GM23338 (cell line): ENCODE results near the gene ZHX3. TPM values are rescaled to one million over a fixed set of nuclear protein-coding genes. Genes with fewer than 3 reads are reported as not detected.
A peak's percentile ranks its signal among the peaks of the same experiment; 100 is the strongest.

Source experiments
- ATAC-seq: fragments of 200-7000 bp; cut with Tn5 transposase; 3 replicates; pipeline ENCODE4 v1.9.1; 2020
- DNase-seq: peaks from one replicate; pipeline ENCODE4 v3.0.0-alpha.2; 2015; ENCODE audit warnings: low spot score
- H2AFZ ChIP-seq: fragments of 200-600 bp; sonication (generic); 2 replicates; pipeline ENCODE4 v1.8.0; 2016; ENCODE audit warnings: antibody characterized with exemption, mild to moderate bottlenecking, moderate library complexity
- H3F3A ChIP-seq: fragments of 200-600 bp; sonication (generic); replicated peaks from 2 replicates; pipeline ENCODE4 v1.8.0; 2017; ENCODE audit warnings: antibody characterized with exemption, mixed run types, low read depth
- H3K27ac ChIP-seq: fragments of 200-600 bp; sonication (generic); 2 replicates; pipeline ENCODE4 v1.6.1; 2016; ENCODE audit warnings: low read depth
- H3K27me3 ChIP-seq: fragments of 200-600 bp; sonication (generic); 2 replicates; pipeline ENCODE4 v1.8.0; 2016; ENCODE audit warnings: mild to moderate bottlenecking, mixed run types, moderate library complexity; ENCODE audit not compliant: insufficient read depth
- H3K36me3 ChIP-seq: fragments of 200-600 bp; sonication (generic); 2 replicates; pipeline ENCODE4 v1.8.0; 2016; ENCODE audit warnings: mild to moderate bottlenecking; ENCODE audit not compliant: insufficient read depth
- H3K4me1 ChIP-seq: fragments of 200-600 bp; sonication (generic); 2 replicates; pipeline ENCODE4 v1.8.0; 2016; ENCODE audit warnings: mild to moderate bottlenecking, moderate library complexity; ENCODE audit not compliant: insufficient read depth
- H3K4me2 ChIP-seq: fragments of 200-600 bp; sonication (generic); 2 replicates; pipeline ENCODE4 v1.7.1; 2017; ENCODE audit warnings: mixed run types
- H3K4me3 ChIP-seq: fragments of 200-600 bp; sonication (generic); 2 replicates; pipeline ENCODE4 v1.6.1; 2016; ENCODE audit warnings: mixed run types
- H3K79me2 ChIP-seq: fragments of 200-600 bp; sonication (generic); replicated peaks from 2 replicates; pipeline ENCODE4 v1.8.0; 2017; ENCODE audit warnings: mild to moderate bottlenecking; ENCODE audit not compliant: insufficient read depth
- H3K9me2 ChIP-seq: fragments of 200-600 bp; sonication (generic); 2 replicates; pipeline ENCODE4 v1.8.0; 2017; ENCODE audit not compliant: insufficient read depth
- H4K20me1 ChIP-seq: fragments of 200-600 bp; sonication (generic); replicated peaks from 2 replicates; pipeline ENCODE4 v1.8.0; 2017; ENCODE audit warnings: mild to moderate bottlenecking; ENCODE audit not compliant: insufficient read depth
- H3K27ac Mint-ChIP-seq: 2 replicates; pipeline ENCODE4 v1.8.0; 2020; ENCODE audit warnings: inconsistent platforms, mild to moderate bottlenecking, moderate library complexity, mixed read lengths
- H3K27me3 Mint-ChIP-seq: 3 replicates; pipeline ENCODE4 v1.8.0; 2022; ENCODE audit warnings: low read depth, mild to moderate bottlenecking, moderate library complexity, mixed read lengths, inconsistent platforms; ENCODE audit not compliant: insufficient read depth, poor library complexity
- H3K36me3 Mint-ChIP-seq: 3 replicates; pipeline ENCODE4 v1.8.0; 2021; ENCODE audit warnings: low read depth, mild to moderate bottlenecking, inconsistent platforms, moderate library complexity, mixed read lengths
- H3K4me1 Mint-ChIP-seq: 3 replicates; pipeline ENCODE4 v1.8.0; 2020; ENCODE audit warnings: mild to moderate bottlenecking, inconsistent platforms, mixed read lengths
- H3K4me3 Mint-ChIP-seq: 3 replicates; pipeline ENCODE4 v1.8.0; 2021; ENCODE audit warnings: moderate library complexity, mild to moderate bottlenecking, inconsistent platforms, mixed read lengths
- H3K9me3 Mint-ChIP-seq: 3 replicates; pipeline ENCODE4 v1.8.0; 2020; ENCODE audit warnings: moderate library complexity, mild to moderate bottlenecking, inconsistent platforms, mixed read lengths
- CREB1 ChIP-seq: fragments of 250-450 bp; sonication (Bioruptor Pico); IDR thresholded peaks from 2 replicates; pipeline ENCODE4 v1.5.0; 2020; ENCODE audit warnings: low read depth, mild to moderate bottlenecking, moderate library complexity
- CTCF ChIP-seq, 2 experiments: fragments of 200-600 bp in 1 of 2; sonication (generic) in 1 of 2; conservative IDR thresholded peaks; 2 replicates each; pipeline versions ENCODE4 v1.5.1 to v1.6.1; 2016 to 2017; ENCODE audit warnings: antibody characterized with exemption in 2 of 2, low read depth in 2 of 2, mild to moderate bottlenecking in 2 of 2, moderate library complexity in 1 of 2
- ETS1 ChIP-seq: IDR thresholded peaks from 2 replicates; pipeline ENCODE4 v1.6.1; 2016; ENCODE audit warnings: antibody characterized with exemption
- EZH2 ChIP-seq: fragments of 200-600 bp; sonication (generic); IDR thresholded peaks from one replicate; pipeline ENCODE4 v1.8.0; 2017; ENCODE audit warnings: antibody characterized with exemption, mild to moderate bottlenecking, low read depth; ENCODE audit not compliant: unreplicated experiment
- NANOG ChIP-seq: IDR thresholded peaks from 2 replicates; pipeline ENCODE4 v1.6.1; 2016; ENCODE audit warnings: antibody characterized with exemption, borderline replicate concordance
- POLR2AphosphoS5 ChIP-seq: IDR thresholded peaks from 2 replicates; pipeline ENCODE4 v1.6.1; 2016; ENCODE audit warnings: antibody characterized with exemption, low read depth
- REST ChIP-seq: IDR thresholded peaks from one replicate; pipeline ENCODE4 v1.6.1; 2018; ENCODE audit warnings: antibody characterized with exemption; ENCODE audit not compliant: unreplicated experiment
- STAT1 ChIP-seq: IDR thresholded peaks from one replicate; pipeline ENCODE4 v1.6.1; 2016; ENCODE audit warnings: antibody characterized with exemption; ENCODE audit not compliant: unreplicated experiment
- ZNF114 ChIP-seq: fragments of 250-450 bp; sonication (Bioruptor Pico); IDR thresholded peaks from 2 replicates; pipeline ENCODE4 v1.5.0; 2020; ENCODE audit warnings: mild to moderate bottlenecking, moderate library complexity
- ZNF331 ChIP-seq: fragments of 250-450 bp; sonication (Bioruptor Pico); IDR thresholded peaks from 2 replicates; pipeline ENCODE4 v1.5.0; 2020; ENCODE audit warnings: low read depth, mild to moderate bottlenecking, moderate library complexity
- ZNF462 ChIP-seq: fragments of 250-450 bp; sonication (Bioruptor Pico); IDR thresholded peaks from 2 replicates; pipeline ENCODE4 v1.5.0; 2020; ENCODE audit warnings: mild to moderate bottlenecking, moderate library complexity
- polyA plus RNA-seq: library from polyadenylated mRNA; unstranded; fragments of >200 nt; fragmentation: Nextera tagmentation; extraction: Ambion mirVana; gene quantifications from 2 replicates; pipeline ENCODE4 v1.2.1, GENCODE V29; 2016
- total RNA-seq: library from RNA; depleted of rRNA; stranded (reverse); fragments of >200 nt; shearing (Covaris generic); gene quantifications from 2 replicates; pipeline ENCODE4 v1.2.3, GENCODE V29; 2014

ZHX3 gene
- total and polyA plus RNA-seq, 2 experiments from 2014 or later, result 1.7 to 2.8 TPM

- Mint-ChIP-seq H3K36me3 (no peaks in the 10 kb centered on the region), H3K27me3 (peaks cover 5% of the 10 kb centered on the region), H3K9me3 (no peaks in the 10 kb centered on the region), H3K4me1 (peaks cover 9% of the 10 kb centered on the region), H3K27ac (no peak overlapping the region), H3K4me3 (no peak overlapping the region)
- Histone ChIP-seq H3K27ac (no peak overlapping the region), H3K27me3 (no peaks in the 10 kb centered on the region), H2AFZ (no peak overlapping the region), H3K79me2 (no peaks in the 10 kb centered on the region), H3K4me2 (no peak overlapping the region), H4K20me1 (no peaks in the 10 kb centered on the region), H3F3A (no peaks in the 10 kb centered on the region), H3K9me2 (0 out of 2 replicates have a peak, but pooled peaks cover 5% of the 10 kb centered on the region), H3K4me1 (no peaks in the 10 kb centered on the region), H3K36me3 (no peaks in the 10 kb centered on the region), H3K4me3 (no peak overlapping the region)
- no peak for TF ChIP-seq ZNF114 (CRISPR knock-in tag)
- no peak for TF ChIP-seq STAT1
- no peak for TF ChIP-seq CREB1 (CRISPR knock-in tag)
- TF ChIP-seq ZNF462 (CRISPR knock-in tag), result no peak
- TF ChIP-seq POLR2AphosphoS5, result no peak
- TF ChIP-seq EZH2, result no peak
- TF ChIP-seq CTCF (conservative IDR thresholded peaks at IDR 0.05; ENCODE audit: low read depth in 2 of 2), result no peak
- TF ChIP-seq ZNF331 (CRISPR knock-in tag), result no peak
- TF ChIP-seq ETS1, result no peak
- no peak for TF ChIP-seq REST
- TF ChIP-seq NANOG, result no peak
- ATAC-seq (peak; percentile 73), DNase-seq (no peak)
These were observed 116.9 kb downstream of the ZHX3 start for GRCh38 chr20:41200446-41201202.
